Measurements from ENCODE around the gene MYO3A.
A peak's percentile ranks its signal among the peaks of the same experiment; 100 is the strongest.
"Not testable (repeated sequence)": the region's sequence is repeated elsewhere in the genome, so short reads cannot be mapped to it uniquely, and the experiment has no call there.

The MYO3A gene

GRCh38 chr10:25974897-25975459, 40.9 kb downstream of the MYO3A start:
- no peak for DNase-seq (ENCODE audit: low spot score)

GRCh38 chr10:25978771-25979170, 44.7 kb downstream of the MYO3A start:
- no peak for DNase-seq (ENCODE audit: low spot score)

- DNase-seq (ENCODE audit: low spot score) = no peak
These were observed 48.1 kb downstream of the MYO3A start for GRCh38 chr10:25982107-25982506.

GRCh38 chr10:25988583-25988982, 54.6 kb downstream of the MYO3A start:
- DNase-seq (ENCODE audit: low spot score) = no peak

GRCh38 chr10:25989951-25990350, 55.9 kb downstream of the MYO3A start:
- no peak for DNase-seq (ENCODE audit: low spot score)

- no peak for DNase-seq (ENCODE audit: low spot score)
These were observed 65.4 kb downstream of the MYO3A start for GRCh38 chr10:25999295-25999981.

- DNase-seq (ENCODE audit: low spot score) = no peak
These were observed 66.9 kb downstream of the MYO3A start for GRCh38 chr10:26000971-26001370.

- DNase-seq (ENCODE audit: low spot score) = not testable (repeated sequence)
These were observed 68.4 kb downstream of the MYO3A start for GRCh38 chr10:26002466-26002865.

- DNase-seq (ENCODE audit: low spot score) = peak; percentile 7
These were observed 81.1 kb downstream of the MYO3A start for GRCh38 chr10:26015092-26015491.

GRCh38 chr10:26022831-26023230, 88.8 kb downstream of the MYO3A start:
- no peak for DNase-seq (ENCODE audit: low spot score)

- DNase-seq (ENCODE audit: low spot score) = no peak
These were observed 90.3 kb downstream of the MYO3A start for GRCh38 chr10:26024303-26024702.

GRCh38 chr10:26025523-26025922, 91.5 kb downstream of the MYO3A start:
- no peak for DNase-seq (ENCODE audit: low spot score)

GRCh38 chr10:26029858-26030257, 95.8 kb downstream of the MYO3A start:
- DNase-seq (ENCODE audit: low spot score) = no peak

- DNase-seq (ENCODE audit: low spot score) = no peak
These were observed 97.3 kb downstream of the MYO3A start for GRCh38 chr10:26031300-26031699.

GRCh38 chr10:26043469-26043868, 109.4 kb downstream of the MYO3A start:
- no peak for DNase-seq (ENCODE audit: low spot score)

GRCh38 chr10:26044141-26044749, 110.2 kb downstream of the MYO3A start:
- DNase-seq (ENCODE audit: low spot score) = no peak

- DNase-seq (ENCODE audit: low spot score) = no peak
These were observed 112.2 kb downstream of the MYO3A start for GRCh38 chr10:26046073-26046700.

- DNase-seq (ENCODE audit: low spot score) = no peak
These were observed 114.7 kb downstream of the MYO3A start for GRCh38 chr10:26048756-26049155.

- no peak for DNase-seq (ENCODE audit: low spot score)
These were observed 118.3 kb downstream of the MYO3A start for GRCh38 chr10:26052326-26052725.

GRCh38 chr10:26057466-26057865, 123.4 kb downstream of the MYO3A start:
- no peak for DNase-seq (ENCODE audit: low spot score)

- no peak for DNase-seq (ENCODE audit: low spot score)
These were observed 130.1 kb downstream of the MYO3A start for GRCh38 chr10:26064106-26064505.

GRCh38 chr10:26067680-26068079, 133.7 kb downstream of the MYO3A start:
- DNase-seq (ENCODE audit: low spot score) = no peak

GRCh38 chr10:26080971-26081370, 146.9 kb downstream of the MYO3A start:
- DNase-seq (ENCODE audit: low spot score) = not testable (repeated sequence)

Measured in pons (tissue), 1 donor.